HepG2 (cell line): ENCODE results near the gene BRD2. TPM values are rescaled to one million over a fixed set of nuclear protein-coding genes. Genes with fewer than 3 reads are reported as not detected.
A peak's percentile ranks its signal among the peaks of the same experiment; 100 is the strongest.

Source experiments
- AHR ChIP-seq: IDR thresholded peaks from 2 replicates; pipeline ENCODE4 v1.6.1; 2018; ENCODE audit warnings: missing genetic modification reagents, missing compliant biosample characterization
- CREB3 ChIP-seq: sonication (generic); formaldehyde crosslinking; IDR thresholded peaks from 2 replicates; pipeline ENCODE4 v1.5.0; 2020; ENCODE audit warnings: missing genetic modification reagents
- DR1 ChIP-seq: sonication (generic); formaldehyde crosslinking; IDR thresholded peaks from 2 replicates; pipeline ENCODE4 v1.8.0; 2021; ENCODE audit warnings: mild to moderate bottlenecking, missing genetic modification reagents, inconsistent platforms
- HNF4G ChIP-seq, 2 experiments: sonication (generic) in 1 of 2; formaldehyde crosslinking in 1 of 2; IDR thresholded peaks; 2 replicates each; pipeline versions ENCODE4 v1.4.0 to v1.6.1; 2011 to 2020; ENCODE audit warnings: borderline replicate concordance in 2 of 2, low read depth in 2 of 2, mild to moderate bottlenecking in 2 of 2, low read length in 1 of 2, missing genetic modification reagents in 1 of 2, moderate library complexity in 1 of 2
- IRF9 ChIP-seq: sonication (generic); formaldehyde crosslinking; IDR thresholded peaks from 2 replicates; pipeline ENCODE4 v1.8.0; 2022; ENCODE audit warnings: missing genetic modification reagents, mild to moderate bottlenecking, borderline replicate concordance
- MTF2 ChIP-seq: sonication (generic); formaldehyde crosslinking; IDR thresholded peaks from 2 replicates; pipeline ENCODE4 v1.5.0; 2020; ENCODE audit warnings: missing genetic modification reagents, borderline replicate concordance
- POLR2G ChIP-seq: fragments of 200-400 bp; formaldehyde crosslinking; IDR thresholded peaks from 2 replicates; pipeline ENCODE4 v1.6.1; 2018; ENCODE audit warnings: mild to moderate bottlenecking, low read depth, low read length, moderate library complexity
- RXRB ChIP-seq: IDR thresholded peaks from 2 replicates; pipeline ENCODE4 v1.6.1; 2016; ENCODE audit warnings: borderline replicate concordance, missing genetic modification reagents, missing compliant biosample characterization
- SMC3 ChIP-seq: IDR thresholded peaks from 2 replicates; pipeline ENCODE4 v1.6.1; 2011; ENCODE audit warnings: low read length, improper control_type of control experiment
- SP5 ChIP-seq: IDR thresholded peaks from 2 replicates; pipeline ENCODE4 v1.6.1; 2016; ENCODE audit warnings: low read depth, borderline replicate concordance
- THAP11 ChIP-seq: IDR thresholded peaks from 2 replicates; pipeline ENCODE4 v1.6.1; 2016; ENCODE audit warnings: missing biosample characterization, missing genetic modification reagents
- ZBTB10 ChIP-seq: sonication (generic); formaldehyde crosslinking; IDR thresholded peaks from 2 replicates; pipeline ENCODE4 v1.4.0; 2020; ENCODE audit warnings: missing genetic modification reagents, borderline replicate concordance
- ZMAT3 ChIP-seq: sonication (generic); formaldehyde crosslinking; conservative IDR thresholded peaks from 2 replicates; pipeline ENCODE4 v1.7.0; 2021; ENCODE audit warnings: missing genetic modification reagents
- ZNF101 ChIP-seq: sonication (generic); formaldehyde crosslinking; IDR thresholded peaks from 2 replicates; pipeline ENCODE4 v1.4.0; 2020; ENCODE audit warnings: mild to moderate bottlenecking, low read depth, missing genetic modification reagents, borderline replicate concordance
- ZNF609 ChIP-seq: sonication (generic); formaldehyde crosslinking; IDR thresholded peaks from 2 replicates; pipeline ENCODE4 v1.4.0; 2020; ENCODE audit warnings: mild to moderate bottlenecking, missing genetic modification reagents, borderline replicate concordance
- ZNF766 ChIP-seq: sonication (generic); formaldehyde crosslinking; IDR thresholded peaks from 2 replicates; pipeline ENCODE4 v1.5.0; 2020; ENCODE audit warnings: missing genetic modification reagents, borderline replicate concordance
- polyA plus RNA-seq, 8 experiments: library from polyadenylated mRNA; depleted of rRNA in 3 of 8; stranded (reverse) in 7 of 8; unstranded in 1 of 8; fragments of >200 nt; fragmentation: Illumina TruSeq in 4 of 8; extraction: Trizol in 4 of 8; gene quantifications; 2 replicates each; pipeline versions ENCODE4 v1.2.1 to v1.2.3, GENCODE V29; 2011 to 2016; ENCODE audit warnings: low read depth in 4 of 8, missing spikeins in 1 of 8, mixed read lengths in 1 of 8; ENCODE audit not compliant: insufficient read depth in 1 of 8
- total RNA-seq, 5 experiments: library from RNA; depleted of rRNA; stranded (reverse); fragments of >200 nt; fragmentation: Illumina TruSeq; extraction: Trizol; gene quantifications; 2 replicates each; pipeline ENCODE4 v1.2.3, GENCODE V29; 2016; ENCODE audit warnings: low read depth in 1 of 5

BRD2 gene
- total and polyA plus RNA-seq, 2 of the 13 experiments (the other 11 are each of a cell fraction or from before 2014, with no cell fraction given), result 143 to 202 TPM

- TF ChIP-seq SMC3, result no peak
- no peak for TF ChIP-seq HNF4G (IDR thresholded peaks at IDR 0.05; ENCODE audit: borderline replicate concordance, low read depth, low read length)
- TF ChIP-seq HNF4G (CRISPR knock-in tag; IDR thresholded peaks at IDR 0.05; ENCODE audit: borderline replicate concordance, low read depth), result no peak
- TF ChIP-seq ZMAT3, result no peak; the same call in 1 of the 2 replicates
- TF ChIP-seq IRF9, result no peak; the same call in 1 of the 2 replicates
- no peak for TF ChIP-seq SP5 (CRISPR knock-in tag)
- peak; percentile 32; the same call in 1 of the 2 replicates for TF ChIP-seq POLR2G
- TF ChIP-seq RXRB (CRISPR knock-in tag), result no peak
- no peak for TF ChIP-seq ZBTB10 (CRISPR knock-in tag)
- TF ChIP-seq THAP11 (CRISPR knock-in tag), result no peak; the same call in 1 of the 2 replicates
- TF ChIP-seq CREB3, result no peak
- TF ChIP-seq AHR (CRISPR knock-in tag), result no peak
- peak; percentile 35; the same call in 1 of the 2 replicates for TF ChIP-seq ZNF609 (CRISPR knock-in tag)
- TF ChIP-seq DR1 (CRISPR knock-in tag), result no peak
- TF ChIP-seq ZNF766, result 0 out of 2 replicates have a peak, but pooled peaks have one; percentile 11
- no peak for TF ChIP-seq MTF2 (CRISPR knock-in tag)
- TF ChIP-seq ZNF101 (CRISPR knock-in tag), result peak; percentile 61; the same call in 1 of the 2 replicates
Observed at GRCh38 chr6:32971242-32971580, 2.8 kb downstream of the BRD2 start (continued).
